K562 (cell line): ENCODE results near the gene IQUB. TPM values are rescaled to one million over a fixed set of nuclear protein-coding genes. Genes with fewer than 3 reads are reported as not detected.

Experiments
- ATF3 ChIP-seq, 2 experiments: fragments of 450-650 bp in 1 of 2; sonication (generic) in 1 of 2; formaldehyde crosslinking in 1 of 2; IDR thresholded peaks in 1 of 2; conservative IDR thresholded peaks in 1 of 2; 2 replicates each; pipeline versions ENCODE4 v1.6.1 to v1.8.1; 2016 to 2023; ENCODE audit warnings: mild to moderate bottlenecking in 2 of 2, moderate library complexity in 2 of 2, inconsistent platforms in 1 of 2, missing genetic modification reagents in 1 of 2
- CEBPB ChIP-seq: fragments of 450-650 bp; IDR thresholded peaks from 2 replicates; pipeline ENCODE4 v1.6.1; 2016; ENCODE audit warnings: missing genetic modification characterization, missing compliant biosample characterization
- FOS ChIP-seq: IDR thresholded peaks from 3 replicates; pipeline ENCODE4 v1.6.1; 2011; ENCODE audit not compliant: insufficient read length; ENCODE audit errors: extremely low read depth
- HES1 ChIP-seq: fragments of 450-650 bp; IDR thresholded peaks from 2 replicates; pipeline ENCODE4 v1.6.1; 2016; ENCODE audit warnings: low read depth, mild to moderate bottlenecking, moderate library complexity
- MYBL2 ChIP-seq, 2 experiments: fragments of 450-650 bp in 1 of 2; sonication (generic) in 1 of 2; formaldehyde crosslinking in 1 of 2; IDR thresholded peaks; 2 replicates each; pipeline versions ENCODE4 v1.6.1 to v1.8.1; 2017 to 2022; ENCODE audit warnings: borderline replicate concordance in 1 of 2, inconsistent platforms in 1 of 2, low read depth in 1 of 2, mild to moderate bottlenecking in 1 of 2, missing genetic modification reagents in 1 of 2, moderate library complexity in 1 of 2
- NFIC ChIP-seq: fragments of 450-650 bp; IDR thresholded peaks from 2 replicates; pipeline ENCODE4 v1.6.1; 2017; ENCODE audit warnings: mild to moderate bottlenecking, inconsistent platforms
- NR2C2 ChIP-seq, 2 experiments: fragments of 200-800 bp in 1 of 2; sonication (Bioruptor generic) in 1 of 2; sonication (generic) in 1 of 2; formaldehyde crosslinking in 1 of 2; IDR thresholded peaks; 2 replicates each; pipeline versions ENCODE4 v1.6.1 to v1.8.0; 2016 to 2022; ENCODE audit warnings: mild to moderate bottlenecking in 1 of 2, missing compliant biosample characterization in 1 of 2, missing genetic modification characterization in 1 of 2, missing genetic modification reagents in 1 of 2
- RNF219 ChIP-seq: fragments of 250-450 bp; sonication (Bioruptor Pico); IDR thresholded peaks from 2 replicates; pipeline ENCODE4 v1.5.0; 2022; ENCODE audit warnings: mild to moderate bottlenecking
- SIN3A ChIP-seq, 2 experiments: fragments of 150-350 bp in 1 of 2; IDR thresholded peaks; 2 replicates each; pipeline ENCODE4 v1.6.1; 2011 to 2016; ENCODE audit warnings: borderline replicate concordance in 2 of 2, low read depth in 2 of 2, low read length in 2 of 2, mild to moderate bottlenecking in 2 of 2, moderate library complexity in 2 of 2; ENCODE audit not compliant: control insufficient read depth in 1 of 2
- ZBTB43 ChIP-seq: sonication (generic); formaldehyde crosslinking; IDR thresholded peaks from 2 replicates; pipeline ENCODE4 v1.8.0; 2023; ENCODE audit warnings: mild to moderate bottlenecking, missing genetic modification reagents
- ZC3H8 ChIP-seq: fragments of 450-650 bp; IDR thresholded peaks from 2 replicates; pipeline ENCODE4 v1.6.1; 2017
- ZKSCAN8 ChIP-seq: fragments of 200-800 bp; sonication (Bioruptor generic); IDR thresholded peaks from 2 replicates; pipeline ENCODE4 v1.6.1; 2016; ENCODE audit warnings: missing genetic modification characterization, missing compliant biosample characterization
- ZNF57 ChIP-seq: fragments of 450-650 bp; formaldehyde crosslinking; IDR thresholded peaks from 2 replicates; pipeline ENCODE4 v1.4.0; 2020; ENCODE audit warnings: mild to moderate bottlenecking, moderate library complexity
- ZNF639 ChIP-seq, 2 experiments: fragments of 200-800 bp in 1 of 2; sonication (Bioruptor generic) in 1 of 2; sonication (generic) in 1 of 2; formaldehyde crosslinking in 1 of 2; IDR thresholded peaks in 1 of 2; conservative IDR thresholded peaks in 1 of 2; 2 replicates each; pipeline versions ENCODE4 v1.5.0 to v1.6.1; 2016 to 2020; ENCODE audit warnings: missing compliant biosample characterization in 1 of 2, missing genetic modification characterization in 1 of 2, missing genetic modification reagents in 1 of 2
- polyA plus RNA-seq, 8 experiments: library from polyadenylated mRNA; depleted of rRNA in 4 of 8; stranded (reverse) in 5 of 8; unstranded in 3 of 8; fragments of >200 nt; fragmentation: Nextera tagmentation in 2 of 8; fragmentation: Illumina TruSeq in 1 of 8; extraction: Ambion mirVana in 2 of 8; extraction: Trizol in 1 of 8; gene quantifications; 2 replicates each; pipeline versions ENCODE4 v1.2.1 to v1.2.3, GENCODE V29; 2011 to 2014; ENCODE audit warnings: inconsistent platforms in 1 of 8, missing spikeins in 1 of 8
- total RNA-seq, 7 experiments: library from RNA; depleted of rRNA in 6 of 7; stranded (reverse); fragments of >200 nt in 6 of 7; fragmentation: Illumina TruSeq in 2 of 7; extraction: Trizol in 2 of 7; gene quantifications; 2 replicates each; pipeline versions ENCODE4 v1.2.1 to v1.2.3, GENCODE V29; 2011 to 2021; ENCODE audit warnings: low replicate concordance in 1 of 7

The IQUB gene
- total and polyA plus RNA-seq, 9 of the 15 experiments (the other 6 are each of a cell fraction or from before 2014, with no cell fraction given): 0.62 to 2.6 (median 1.4) TPM

GRCh38 chr7:123534383-123535260, at the start of gene IQUB (continued):
- TF ChIP-seq ZNF639 (CRISPR knock-in tag; conservative IDR thresholded peaks at IDR 0.05 in 1 of 2, IDR thresholded peaks at IDR 0.05 in 1 of 2) (no peak), SIN3A (IDR thresholded peaks at IDR 0.05; ENCODE audit: borderline replicate concordance in 2 of 2, control insufficient read depth in 1 of 2, low read depth in 2 of 2, low read length in 2 of 2) (peak; percentile 98 to 99), HES1 (no peak), CEBPB (tag) (no peak), ZBTB43 (CRISPR knock-in tag) (no peak), NR2C2 (CRISPR knock-in tag; IDR thresholded peaks at IDR 0.05) (no peak), NR2C2 (tag; IDR thresholded peaks at IDR 0.05) (no peak), ZKSCAN8 (CRISPR knock-in tag) (no peak), FOS (no peak), ATF3 (IDR thresholded peaks at IDR 0.05) (no peak), ATF3 (CRISPR knock-in tag; conservative IDR thresholded peaks at IDR 0.05) (no peak), RNF219 (CRISPR knock-in tag) (no peak), MYBL2 (IDR thresholded peaks at IDR 0.05; ENCODE audit: low read depth) (no peak), MYBL2 (CRISPR knock-in tag; IDR thresholded peaks at IDR 0.05; ENCODE audit: borderline replicate concordance) (no peak), NFIC (peak; percentile 50; the same call in 1 of the 2 replicates), ZC3H8 (peak; percentile 76; the same call in 1 of the 2 replicates), ZNF57 (no peak)
